ENCODE measurements around the gene ADGRV1. TPM values are rescaled to one million over a fixed set of nuclear protein-coding genes. Genes with fewer than 3 reads are reported as not detected.

The ADGRV1 gene
- total RNA-seq, 1 experiment from 2014 or later = 64.8 TPM

- no peak overlapping the region for H3K23ac ChIP-seq (ENCODE audit: insufficient read length, low read depth, low read length)
- H3T11ph ChIP-seq (ENCODE audit: low read length) = no peak overlapping the region
- no peak overlapping the region for H4K8ac ChIP-seq (replicated peaks; ENCODE audit: insufficient read length, low read depth, low read length)
- H3K9ac ChIP-seq (ENCODE audit: extremely low read depth, insufficient read length, low read length) = no peak overlapping the region
- H3K9me3 ChIP-seq (ENCODE audit: control insufficient read depth, low read depth, low read length) = no peaks in the 10 kb centered on the region
- no peak overlapping the region for H2BK5ac ChIP-seq (ENCODE audit: insufficient read length, low read length)
- no peaks in the 10 kb centered on the region for H4K20me1 ChIP-seq (ENCODE audit: control insufficient read depth, insufficient read depth, insufficient read length)
- H2AFZ ChIP-seq (ENCODE audit: low read length) = no peak overlapping the region
- no peak overlapping the region for H2BK20ac ChIP-seq (ENCODE audit: low read depth, low read length, poor library complexity, severe bottlenecking)
- H4K91ac ChIP-seq (ENCODE audit: insufficient read length, low read depth, low read length) = no peak overlapping the region
- no peak overlapping the region for H3K27ac ChIP-seq (ENCODE audit: insufficient read length, low read depth, low read length)
- Mint-ChIP-seq H3K4me3 (no peak overlapping the region), H3K36me3 (ENCODE audit: insufficient read depth in 1 of 3, low read depth in 3 of 3) (peaks cover 4 to 13% (median 12%) of the 10 kb centered on the region in 3 experiments; a peak in 5 of 7 replicates), H3K27ac (no peak overlapping the region), H3K27me3 (ENCODE audit: low read depth) (no peaks in the 10 kb centered on the region), H3K4me1 (0 out of 4 replicates have a peak, but pooled peaks cover 2 to 4% of the 10 kb centered on the region in 2 experiments), H3K9me3 (no peaks in the 10 kb centered on the region)
- no peak overlapping the region for H2BK15ac ChIP-seq (ENCODE audit: low read depth, low read length)
- H3K4me1 ChIP-seq (ENCODE audit: insufficient read depth, low read length) = no peaks in the 10 kb centered on the region
- no peak overlapping the region for H3K14ac ChIP-seq (ENCODE audit: insufficient read depth, low read length)
- no peak overlapping the region for H4K5ac ChIP-seq (ENCODE audit: insufficient read length, low read depth, low read length)
- no peaks in the 10 kb centered on the region for H3K79me2 ChIP-seq (ENCODE audit: insufficient read depth, low read length)
- H3K18ac ChIP-seq (ENCODE audit: insufficient read length, low read depth, low read length) = no peak overlapping the region
- H2AK5ac ChIP-seq (ENCODE audit: insufficient read length, low read length) = no peak overlapping the region
- TF ChIP-seq, protein P1, sequence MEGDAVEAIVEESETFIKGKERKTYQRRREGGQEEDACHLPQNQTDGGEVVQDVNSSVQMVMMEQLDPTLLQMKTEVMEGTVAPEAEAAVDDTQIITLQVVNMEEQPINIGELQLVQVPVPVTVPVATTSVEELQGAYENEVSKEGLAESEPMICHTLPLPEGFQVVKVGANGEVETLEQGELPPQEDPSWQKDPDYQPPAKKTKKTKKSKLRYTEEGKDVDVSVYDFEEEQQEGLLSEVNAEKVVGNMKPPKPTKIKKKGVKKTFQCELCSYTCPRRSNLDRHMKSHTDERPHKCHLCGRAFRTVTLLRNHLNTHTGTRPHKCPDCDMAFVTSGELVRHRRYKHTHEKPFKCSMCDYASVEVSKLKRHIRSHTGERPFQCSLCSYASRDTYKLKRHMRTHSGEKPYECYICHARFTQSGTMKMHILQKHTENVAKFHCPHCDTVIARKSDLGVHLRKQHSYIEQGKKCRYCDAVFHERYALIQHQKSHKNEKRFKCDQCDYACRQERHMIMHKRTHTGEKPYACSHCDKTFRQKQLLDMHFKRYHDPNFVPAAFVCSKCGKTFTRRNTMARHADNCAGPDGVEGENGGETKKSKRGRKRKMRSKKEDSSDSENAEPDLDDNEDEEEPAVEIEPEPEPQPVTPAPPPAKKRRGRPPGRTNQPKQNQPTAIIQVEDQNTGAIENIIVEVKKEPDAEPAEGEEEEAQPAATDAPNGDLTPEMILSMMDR (conservative IDR thresholded peaks at IDR 0.05) = no peak
- H2BK120ac ChIP-seq (ENCODE audit: low read depth, low read length, poor library complexity, severe bottlenecking) = no peak overlapping the region
- H2BK12ac ChIP-seq (ENCODE audit: insufficient read length, low read depth, low read length) = no peak overlapping the region
- no peaks in the 10 kb centered on the region for H3K27me3 ChIP-seq (ENCODE audit: insufficient read depth, low read length)
- H3K79me1 ChIP-seq (ENCODE audit: insufficient read depth, low read depth, low read length, poor library complexity, severe bottlenecking) = no peaks in the 10 kb centered on the region
- H3K4me2 ChIP-seq (ENCODE audit: insufficient read depth, insufficient read length, low read length) = no peak overlapping the region
- H3K23me2 ChIP-seq (ENCODE audit: insufficient read length, low read depth, low read length, poor library complexity, severe bottlenecking) = no peaks in the 10 kb centered on the region
- no peak overlapping the region for H3K4ac ChIP-seq (ENCODE audit: low read depth, low read length)
- no CpG with 5 or more reads among the region's 5 CpGs for WGBS (ENCODE audit: extremely low coverage, insufficient read length, low lambda C conversion rate)
- no peak for DNase-seq
- H3K56ac ChIP-seq (ENCODE audit: insufficient read length, low read depth, low read length) = no peak overlapping the region
These were observed 308.5 kb downstream of the ADGRV1 start for GRCh38 chr5:90866915-90867731.

Data from H9 (cell line).